Neural cell (in vitro differentiated cells): ENCODE results near the gene SDHC. TPM values are rescaled to one million over a fixed set of nuclear protein-coding genes. Genes with fewer than 3 reads are reported as not detected.
A peak's percentile ranks its signal among the peaks of the same experiment; 100 is the strongest.
"Not testable (repeated sequence)": the region's sequence is repeated elsewhere in the genome, so short reads cannot be mapped to it uniquely, and the experiment has no call there.

ENCODE experiments used
- H2AFZ ChIP-seq: fragments of 200-600, 300-800 bp; sonication (generic), shearing (Covaris generic); 2 replicates; pipeline ENCODE4 v1.6.0; 2014; ENCODE audit warnings: low read depth, mild to moderate bottlenecking, antibody characterized with exemption, low read length, moderate library complexity
- H3F3A ChIP-seq: fragments of 200-600 bp; shearing (Covaris generic); 2 replicates; pipeline ENCODE4 v1.6.1; 2016; ENCODE audit warnings: mild to moderate bottlenecking, moderate library complexity, mixed read lengths, antibody characterized with exemption, low read length; ENCODE audit not compliant: insufficient read depth, poor library complexity, severe bottlenecking
- H3K27ac ChIP-seq: fragments of 200-600, 300-800 bp; sonication (generic), shearing (Covaris generic); 2 replicates; pipeline ENCODE4 v1.5.1; 2014; ENCODE audit warnings: mild to moderate bottlenecking, low read length, moderate library complexity
- H3K27me3 ChIP-seq: fragments of 300-800, 200-600 bp; sonication (generic), shearing (Covaris generic); 2 replicates; pipeline ENCODE4 v1.6.0; 2014; ENCODE audit warnings: mild to moderate bottlenecking, low read depth, low read length, moderate library complexity; ENCODE audit not compliant: insufficient read depth
- H3K36me3 ChIP-seq: fragments of 300-800, 200-600 bp; sonication (generic), shearing (Covaris generic); 2 replicates; pipeline ENCODE4 v1.5.1; 2014; ENCODE audit warnings: mild to moderate bottlenecking, antibody characterized with exemption, low read length, moderate library complexity; ENCODE audit not compliant: insufficient read depth
- H3K4me2 ChIP-seq: fragments of 300-800, 200-600 bp; sonication (generic), shearing (Covaris generic); 2 replicates; pipeline ENCODE4 v1.6.0; 2014; ENCODE audit warnings: mild to moderate bottlenecking, low read length
- H3K4me3 ChIP-seq: fragments of 300-800, 200-600 bp; sonication (generic), shearing (Covaris generic); 2 replicates; pipeline ENCODE4 v1.5.1; 2014; ENCODE audit warnings: mild to moderate bottlenecking, low read length, moderate library complexity
- H3K79me2 ChIP-seq: fragments of 200-600 bp; shearing (Covaris generic); replicated peaks from 2 replicates; pipeline ENCODE4 v1.6.0; 2014; ENCODE audit warnings: mild to moderate bottlenecking, low read length, moderate library complexity; ENCODE audit not compliant: insufficient read depth
- H3K9ac ChIP-seq: fragments of 300-800, 200-600 bp; sonication (generic), shearing (Covaris generic); 2 replicates; pipeline ENCODE4 v1.6.1; 2016; ENCODE audit warnings: mild to moderate bottlenecking, low read length, mixed read lengths
- H3K9me2 ChIP-seq: fragments of 200-600 bp; shearing (Covaris generic); 2 replicates; pipeline ENCODE4 v1.6.1; 2016; ENCODE audit warnings: mild to moderate bottlenecking, low read length, mixed read lengths; ENCODE audit not compliant: insufficient read depth
- H3K9me3 ChIP-seq: fragments of 200-600, 300-800 bp; sonication (generic), shearing (Covaris generic); 2 replicates; pipeline ENCODE4 v1.6.1; 2016; ENCODE audit warnings: mild to moderate bottlenecking, mixed run types, low read length, moderate library complexity, mixed read lengths
- H4K20me1 ChIP-seq: fragments of 200-600 bp; shearing (Covaris generic); 2 replicates; pipeline ENCODE4 v1.6.1; 2016; ENCODE audit warnings: mild to moderate bottlenecking, mixed run types; ENCODE audit not compliant: insufficient read depth
- EP300 ChIP-seq: fragments of 450-650 bp; conservative IDR thresholded peaks from 2 replicates; pipeline ENCODE4 v1.6.1; 2014; ENCODE audit warnings: antibody characterized with exemption, mild to moderate bottlenecking, moderate library complexity; ENCODE audit not compliant: poor library complexity, severe bottlenecking
- EZH2 ChIP-seq: fragments of 200-600, 300-800 bp; shearing (Covaris generic), sonication (generic); IDR thresholded peaks from 2 replicates; pipeline ENCODE4 v1.6.1; 2014; ENCODE audit warnings: antibody characterized with exemption, low read length, borderline replicate concordance, mild to moderate bottlenecking; ENCODE audit not compliant: insufficient read depth, poor library complexity, severe bottlenecking
- MXI1 ChIP-seq: fragments of 450-650 bp; conservative IDR thresholded peaks from 2 replicates; pipeline ENCODE4 v1.6.1; 2014; ENCODE audit warnings: antibody characterized with exemption, mild to moderate bottlenecking; ENCODE audit not compliant: poor library complexity, severe bottlenecking
- POLR2AphosphoS5 ChIP-seq: IDR thresholded peaks from 2 replicates; pipeline ENCODE4 v1.6.1; 2012
- RAD21 ChIP-seq: fragments of 450-650 bp; conservative IDR thresholded peaks from 2 replicates; pipeline ENCODE4 v1.6.1; 2014; ENCODE audit warnings: antibody characterized with exemption, mild to moderate bottlenecking, moderate library complexity
- REST ChIP-seq: IDR thresholded peaks from 2 replicates; pipeline ENCODE4 v1.6.1; 2012; ENCODE audit warnings: borderline replicate concordance
- SMC3 ChIP-seq: fragments of 450-650 bp; conservative IDR thresholded peaks from 2 replicates; pipeline ENCODE4 v1.6.1; 2014; ENCODE audit warnings: antibody characterized with exemption, mild to moderate bottlenecking, moderate library complexity; ENCODE audit not compliant: poor library complexity
- TAF1 ChIP-seq: IDR thresholded peaks from 2 replicates; pipeline ENCODE4 v1.6.1; 2012; ENCODE audit warnings: low read depth
- polyA plus RNA-seq: library from polyadenylated mRNA; depleted of rRNA; stranded (reverse); fragments of >200 nt; gene quantifications from 2 replicates; pipeline ENCODE4 v1.2.3, GENCODE V29; 2014
- TF ChIP-seq, protein P1 (sequence below): fragments of 450-650 bp; IDR thresholded peaks from 2 replicates; pipeline ENCODE4 v1.5.1; 2014; ENCODE audit warnings: antibody characterized with exemption, mild to moderate bottlenecking, moderate library complexity; ENCODE audit not compliant: poor library complexity, severe bottlenecking

The SDHC gene
- polyA plus RNA-seq, 1 donor from 2014 or later, result 41.6 TPM

- no peaks in the 10 kb centered on the region for H4K20me1 ChIP-seq
- no peaks in the 10 kb centered on the region for H3K9me3 ChIP-seq
- H2AFZ ChIP-seq, result peak overlapping the region; percentile 16
- H3F3A ChIP-seq, result no peaks in the 10 kb centered on the region
- no peaks in the 10 kb centered on the region for H3K79me2 ChIP-seq
- H3K27ac ChIP-seq, result no peak overlapping the region
- TF ChIP-seq SMC3 (peak; percentile 84), TAF1 (no peak), EZH2 (no peak), RAD21 (peak; percentile 86)
- TF ChIP-seq, protein P1, sequence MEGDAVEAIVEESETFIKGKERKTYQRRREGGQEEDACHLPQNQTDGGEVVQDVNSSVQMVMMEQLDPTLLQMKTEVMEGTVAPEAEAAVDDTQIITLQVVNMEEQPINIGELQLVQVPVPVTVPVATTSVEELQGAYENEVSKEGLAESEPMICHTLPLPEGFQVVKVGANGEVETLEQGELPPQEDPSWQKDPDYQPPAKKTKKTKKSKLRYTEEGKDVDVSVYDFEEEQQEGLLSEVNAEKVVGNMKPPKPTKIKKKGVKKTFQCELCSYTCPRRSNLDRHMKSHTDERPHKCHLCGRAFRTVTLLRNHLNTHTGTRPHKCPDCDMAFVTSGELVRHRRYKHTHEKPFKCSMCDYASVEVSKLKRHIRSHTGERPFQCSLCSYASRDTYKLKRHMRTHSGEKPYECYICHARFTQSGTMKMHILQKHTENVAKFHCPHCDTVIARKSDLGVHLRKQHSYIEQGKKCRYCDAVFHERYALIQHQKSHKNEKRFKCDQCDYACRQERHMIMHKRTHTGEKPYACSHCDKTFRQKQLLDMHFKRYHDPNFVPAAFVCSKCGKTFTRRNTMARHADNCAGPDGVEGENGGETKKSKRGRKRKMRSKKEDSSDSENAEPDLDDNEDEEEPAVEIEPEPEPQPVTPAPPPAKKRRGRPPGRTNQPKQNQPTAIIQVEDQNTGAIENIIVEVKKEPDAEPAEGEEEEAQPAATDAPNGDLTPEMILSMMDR, result peak; percentile 86
- no peak overlapping the region for H3K4me3 ChIP-seq
- H3K9me2 ChIP-seq, result no peaks in the 10 kb centered on the region
- H3K4me2 ChIP-seq, result no peak overlapping the region
- no peaks in the 10 kb centered on the region for H3K27me3 ChIP-seq
- H3K36me3 ChIP-seq, result no peaks in the 10 kb centered on the region
- no peak overlapping the region for H3K9ac ChIP-seq
Measured at GRCh38 chr1:161382214-161383019, 68.2 kb downstream of the SDHC start.

GRCh38 chr1:161388639-161389038, 74.5 kb downstream of the SDHC start:
- H3K4me2 ChIP-seq, result no peak overlapping the region

DNA sequence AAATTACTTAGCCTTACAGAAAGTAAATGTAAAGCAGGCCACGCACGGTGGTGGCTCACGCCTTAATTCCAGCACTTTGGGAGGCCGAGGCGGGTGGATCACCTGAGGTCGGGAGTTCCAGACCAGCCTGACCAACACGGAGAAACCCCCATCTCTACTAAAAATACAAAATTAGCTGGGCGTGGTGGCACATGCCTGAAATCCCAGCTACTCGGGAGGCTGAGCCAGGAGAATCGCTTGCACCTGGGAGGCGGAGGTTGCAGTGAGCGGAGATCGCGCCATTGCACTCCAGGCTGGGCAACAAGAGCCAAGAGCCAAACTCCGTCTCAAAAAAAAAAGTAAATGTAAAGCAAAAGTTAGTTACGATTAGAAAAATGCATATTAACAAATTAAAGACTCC, 75.0 kb downstream of the SDHC start:
- H3K9me3 ChIP-seq, H3K79me2 ChIP-seq, H3K36me3 ChIP-seq, H2AFZ ChIP-seq, H4K20me1 ChIP-seq, H3K27me3 ChIP-seq, H3K9me2 ChIP-seq, H3F3A ChIP-seq: not testable (repeated sequence)
- peak overlapping the region; percentile 55 for H3K9ac ChIP-seq
- H3K4me3 ChIP-seq, result peak overlapping the region; percentile 88
- peak overlapping the region; percentile 39 for H3K4me2 ChIP-seq
- H3K27ac ChIP-seq, result peak overlapping the region; percentile 44

More at GRCh38 chr1:161388639-161389038, 74.5 kb downstream of the SDHC start:
- Histone ChIP-seq H3K9me3 (no peaks in the 10 kb centered on the region), H3F3A (no peaks in the 10 kb centered on the region), H4K20me1 (no peaks in the 10 kb centered on the region), H2AFZ (no peak overlapping the region), H3K27ac (no peak overlapping the region), H3K27me3 (no peaks in the 10 kb centered on the region), H3K36me3 (no peaks in the 10 kb centered on the region), H3K9ac (no peak overlapping the region), H3K4me3 (no peak overlapping the region), H3K9me2 (no peaks in the 10 kb centered on the region), H3K79me2 (no peaks in the 10 kb centered on the region)
- TF ChIP-seq, protein P1, result no peak
- TF ChIP-seq EZH2, result no peak
- no peak for TF ChIP-seq RAD21
- no peak for TF ChIP-seq EP300
- TF ChIP-seq TAF1, result no peak
- TF ChIP-seq REST, result no peak
- no peak for TF ChIP-seq MXI1
- TF ChIP-seq SMC3, result no peak
- TF ChIP-seq POLR2AphosphoS5, result no peak
